HG03565 (cell line): ENCODE measurements around the gene P3H3.

ENCODE experiments used
- ATAC-seq: cut with Tn5 transposase; IDR thresholded peaks from one replicate; pipeline ENCODE4 v1.9.1; 2021; ENCODE audit warnings: mild to moderate bottlenecking, moderate library complexity; ENCODE audit not compliant: unreplicated experiment

P3H3 gene

DNA sequence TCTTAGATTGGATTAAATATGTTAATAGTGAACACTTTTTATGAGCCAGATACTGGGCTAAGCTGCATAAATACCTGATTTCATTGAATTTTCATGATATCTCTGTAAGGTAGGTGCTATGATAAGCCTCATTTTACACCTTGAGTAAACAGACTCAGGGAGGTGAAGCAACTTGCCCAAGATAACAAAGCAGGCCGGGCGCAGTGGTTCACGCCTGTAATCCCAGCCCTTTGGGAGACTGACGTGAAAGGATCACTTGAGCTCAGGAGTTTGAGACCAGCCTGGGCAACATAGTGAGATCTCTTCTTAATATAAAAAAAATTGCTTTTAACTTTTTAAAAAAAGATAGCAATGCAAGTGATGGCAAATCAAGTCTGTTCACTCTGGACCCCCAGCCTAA is 13.9 kb downstream of the P3H3 start:
- no peak for ATAC-seq

DNA sequence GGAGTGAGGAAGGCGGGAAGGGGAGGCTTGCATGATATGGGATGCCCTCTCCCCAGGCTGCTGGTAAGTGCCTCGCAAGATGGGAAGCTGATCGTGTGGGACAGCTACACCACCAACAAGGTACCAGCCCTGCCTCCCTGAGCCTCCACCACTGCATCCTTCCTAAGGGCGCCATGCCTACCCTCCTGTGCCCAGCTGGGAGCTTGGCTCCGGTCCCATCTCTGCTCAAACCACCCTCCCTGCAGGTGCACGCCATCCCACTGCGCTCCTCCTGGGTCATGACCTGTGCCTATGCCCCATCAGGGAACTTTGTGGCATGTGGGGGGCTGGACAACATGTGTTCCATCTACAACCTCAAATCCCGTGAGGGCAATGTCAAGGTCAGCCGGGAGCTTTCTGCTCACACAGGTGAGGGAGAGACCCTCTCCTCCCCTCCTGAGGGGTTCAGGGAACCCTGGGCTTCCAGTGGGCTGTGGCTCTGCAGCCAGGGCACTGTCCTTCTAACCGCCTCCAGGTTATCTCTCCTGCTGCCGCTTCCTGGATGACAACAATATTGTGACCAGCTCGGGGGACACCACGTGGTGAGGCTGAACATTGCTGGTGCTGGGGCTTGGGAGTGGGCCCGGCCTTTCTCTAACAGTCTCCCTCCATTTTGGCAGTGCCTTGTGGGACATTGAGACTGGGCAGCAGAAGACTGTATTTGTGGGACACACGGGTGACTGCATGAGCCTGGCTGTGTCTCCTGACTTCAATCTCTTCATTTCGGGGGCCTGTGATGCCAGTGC is 15.1 kb downstream of the P3H3 start:
- ATAC-seq, result no peak

DNA sequence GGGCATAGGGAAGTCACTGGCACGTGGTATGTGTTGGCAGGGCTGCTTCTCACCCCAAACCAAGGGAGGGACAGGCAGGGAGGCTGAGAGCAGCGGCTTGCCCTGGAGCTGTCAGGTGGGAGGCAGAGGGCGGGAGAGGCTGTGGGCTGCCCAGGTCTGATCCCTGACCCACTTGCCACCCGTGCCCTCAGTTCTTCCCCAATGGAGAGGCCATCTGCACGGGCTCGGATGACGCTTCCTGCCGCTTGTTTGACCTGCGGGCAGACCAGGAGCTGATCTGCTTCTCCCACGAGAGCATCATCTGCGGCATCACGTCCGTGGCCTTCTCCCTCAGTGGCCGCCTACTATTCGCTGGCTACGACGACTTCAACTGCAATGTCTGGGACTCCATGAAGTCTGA is 17.2 kb downstream of the P3H3 start:
- ATAC-seq, result no peak

DNA sequence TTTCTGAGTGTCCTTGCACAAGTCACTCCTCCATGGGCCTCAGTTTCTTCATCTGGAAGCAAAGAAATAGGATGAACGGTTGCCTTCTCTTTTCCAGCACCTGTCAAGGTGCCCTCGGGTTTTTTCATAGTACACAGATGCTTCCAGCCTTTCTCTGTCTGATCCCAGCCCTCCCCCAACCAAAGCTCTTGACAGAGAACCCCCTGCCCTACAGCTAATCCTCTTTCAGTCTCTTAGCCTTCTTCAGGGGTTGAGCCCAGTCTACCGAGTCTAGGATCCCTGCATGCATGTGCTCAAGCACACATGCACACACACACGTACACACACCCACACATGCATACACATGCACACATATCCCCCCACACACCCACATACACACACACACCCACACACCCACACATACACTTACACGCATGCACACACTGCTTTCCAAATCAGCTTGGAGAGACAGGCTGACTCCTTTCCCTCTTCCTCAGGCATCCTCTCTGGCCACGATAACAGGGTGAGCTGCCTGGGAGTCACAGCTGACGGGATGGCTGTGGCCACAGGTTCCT is 18.2 kb downstream of the P3H3 start:
- ATAC-seq, result no peak

DNA sequence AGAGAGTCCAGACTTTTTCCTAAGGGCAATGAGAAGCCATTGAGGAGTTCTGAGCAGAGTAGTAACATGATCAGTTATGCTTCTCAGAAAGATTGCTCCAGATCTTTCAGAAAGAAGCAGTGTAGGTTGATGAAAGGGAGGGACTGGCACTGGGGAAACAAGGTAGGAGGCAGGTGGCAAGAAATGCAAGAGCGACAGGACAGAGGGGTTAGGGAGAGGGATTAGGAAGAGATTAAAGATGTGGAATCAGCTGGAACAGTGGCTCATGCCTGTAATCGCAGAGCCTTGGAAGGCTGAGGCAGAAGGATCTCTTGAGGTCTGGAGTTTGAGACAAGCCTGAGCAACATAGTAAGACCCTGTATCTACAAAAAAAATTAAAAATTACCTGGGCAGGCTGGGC is 19.5 kb downstream of the P3H3 start:
- ATAC-seq, result no peak

DNA sequence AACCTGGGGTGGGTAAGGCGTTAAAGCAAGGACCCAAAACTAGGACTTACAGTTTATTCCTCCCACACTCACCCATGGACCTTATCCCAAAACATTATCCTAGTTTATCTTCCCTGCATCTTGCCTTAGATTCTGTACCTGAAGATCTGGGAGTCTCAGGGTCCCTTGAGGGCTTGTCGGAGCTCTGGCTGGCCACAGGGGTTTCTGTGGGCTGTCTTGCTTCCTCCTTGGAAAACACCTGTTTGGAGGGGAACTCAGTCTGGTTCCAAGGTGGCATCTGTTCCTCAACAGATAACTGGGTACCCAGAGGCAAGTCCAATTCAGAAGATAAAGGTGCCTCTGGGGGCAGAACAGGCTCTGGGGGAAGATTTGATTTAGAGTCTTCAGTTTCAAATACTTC is 21.2 kb downstream of the P3H3 start:
- ATAC-seq, result no peak

DNA sequence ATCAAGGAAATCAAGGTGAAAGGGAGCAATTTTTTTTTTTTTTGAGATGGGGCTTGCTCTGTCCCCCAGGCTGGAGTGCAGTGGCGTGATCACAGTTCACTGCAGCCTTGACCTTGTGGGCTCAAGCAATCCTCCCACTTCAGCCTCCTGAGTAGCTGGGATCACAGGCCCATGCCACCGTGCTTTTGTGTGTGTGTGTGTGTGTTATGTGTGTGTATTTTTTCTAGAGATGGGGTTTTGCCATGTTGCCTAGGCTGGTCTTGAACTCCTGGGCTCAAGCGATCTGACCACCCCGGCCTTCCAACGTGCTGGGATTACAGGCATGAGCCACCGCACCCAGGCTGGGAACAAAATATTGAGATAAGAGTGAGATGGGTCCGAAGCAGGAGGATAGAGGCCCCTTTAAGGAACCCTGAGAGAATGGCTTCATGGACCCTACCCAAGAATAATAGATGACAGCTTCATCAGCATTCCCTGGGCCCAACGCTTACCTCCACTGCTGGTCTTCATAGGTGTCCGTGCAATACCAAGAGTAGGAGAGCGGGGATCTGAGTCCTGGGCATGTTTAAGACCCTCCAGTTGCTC is 21.9 kb downstream of the P3H3 start:
- no peak for ATAC-seq

DNA sequence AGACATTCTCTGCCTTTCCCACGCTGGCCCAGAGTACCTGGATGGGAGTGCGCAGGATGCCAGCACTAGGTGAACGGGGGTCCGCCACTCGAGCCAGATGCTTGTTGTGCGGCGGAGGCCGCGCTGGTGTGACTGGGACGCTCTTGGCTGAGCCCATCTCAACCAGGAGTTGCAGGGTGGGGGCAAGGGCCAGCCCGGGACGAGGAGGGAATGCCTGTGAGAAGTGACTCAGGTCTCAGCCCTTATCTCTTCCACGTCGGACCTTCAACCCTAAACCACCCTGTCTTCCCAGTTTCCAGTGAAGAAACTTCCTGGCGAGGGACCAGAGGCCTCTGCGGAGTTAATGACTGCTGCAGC is 22.6 kb downstream of the P3H3 start:
- no peak for ATAC-seq

DNA sequence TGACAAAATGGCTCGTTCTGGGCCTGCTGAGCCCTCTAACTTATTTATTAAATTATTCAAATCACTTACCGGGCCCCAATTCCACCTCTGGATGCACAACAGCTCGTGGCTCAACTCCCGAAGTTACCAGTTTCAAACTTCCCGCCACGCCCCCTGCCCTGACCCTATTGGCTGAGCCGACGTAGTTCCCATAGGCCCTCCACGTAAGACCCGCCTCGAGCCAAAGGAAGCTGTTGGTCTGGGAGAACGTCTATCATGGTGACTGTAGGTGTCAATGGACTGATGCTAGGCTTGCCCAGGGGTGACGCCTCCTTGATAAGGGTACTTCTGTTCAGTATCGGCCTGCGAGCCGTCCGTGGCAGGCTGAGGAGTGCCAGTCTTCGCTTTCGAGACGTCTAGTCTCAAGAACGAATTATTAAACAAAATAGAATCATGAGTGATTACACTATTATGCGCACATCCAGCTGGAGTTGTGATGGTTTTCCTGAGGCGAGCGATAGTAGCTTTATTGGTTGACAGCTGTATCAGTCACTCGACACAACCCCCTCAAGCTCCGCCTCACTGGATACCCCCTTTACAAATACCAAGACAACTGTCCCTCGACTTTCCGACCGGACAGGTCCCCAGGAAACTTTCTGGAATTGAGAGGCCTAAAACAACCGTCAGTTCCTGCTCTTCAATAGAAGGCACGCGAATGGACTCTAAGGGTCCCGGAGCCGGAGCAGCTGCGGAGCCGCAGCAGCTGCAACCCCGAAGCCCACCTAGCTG is 23.1 kb downstream of the P3H3 start, which contains the start of gene CDCA3:
Gene CDCA3, minus strand, starts transcription at position 134 of the 768 bp plus-strand sequence. CDS start 334 bp downstream, outside the sequence.
- peak; percentile 48 for ATAC-seq

DNA sequence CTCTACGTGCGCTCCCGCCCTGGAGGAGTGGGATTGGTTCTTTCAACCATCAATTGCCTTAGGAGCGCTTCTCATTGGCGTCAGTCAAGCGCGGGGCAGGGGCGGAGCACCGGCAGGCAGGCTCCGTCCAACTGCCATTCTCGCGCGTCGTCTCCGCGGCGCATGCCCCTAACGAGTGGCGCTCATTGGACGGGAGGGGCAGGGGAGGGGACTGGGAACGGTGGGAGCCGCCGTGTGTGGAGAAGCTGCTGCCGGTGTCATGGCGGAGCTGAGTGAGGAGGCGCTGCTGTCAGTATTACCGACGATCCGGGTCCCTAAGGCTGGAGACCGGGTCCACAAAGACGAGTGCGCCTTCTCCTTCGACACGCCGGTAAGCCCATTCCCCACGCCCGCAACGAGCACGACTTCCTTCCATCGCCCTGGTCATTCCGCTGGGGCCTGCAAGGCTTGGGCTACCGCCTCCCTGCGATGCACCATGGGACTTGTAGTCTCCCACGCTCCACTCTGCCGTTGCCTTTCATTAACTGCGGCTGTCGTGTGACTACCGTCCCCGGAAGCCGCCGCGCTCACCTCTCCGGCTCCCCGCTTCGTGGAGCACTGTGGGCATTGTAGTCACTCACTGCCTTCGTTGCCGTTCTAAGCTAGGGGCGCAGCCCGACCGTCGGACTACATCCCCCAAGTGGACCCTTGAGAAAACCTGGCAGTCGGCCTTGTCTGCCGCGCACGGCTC is 23.9 kb downstream of the P3H3 start, which contains the start of gene USP5:
Gene USP5, plus strand, starts transcription at position 230 of the 730 bp plus-strand sequence. Its CDS starts 30 bp downstream, at position 260.
- peak; percentile 73 for ATAC-seq

DNA sequence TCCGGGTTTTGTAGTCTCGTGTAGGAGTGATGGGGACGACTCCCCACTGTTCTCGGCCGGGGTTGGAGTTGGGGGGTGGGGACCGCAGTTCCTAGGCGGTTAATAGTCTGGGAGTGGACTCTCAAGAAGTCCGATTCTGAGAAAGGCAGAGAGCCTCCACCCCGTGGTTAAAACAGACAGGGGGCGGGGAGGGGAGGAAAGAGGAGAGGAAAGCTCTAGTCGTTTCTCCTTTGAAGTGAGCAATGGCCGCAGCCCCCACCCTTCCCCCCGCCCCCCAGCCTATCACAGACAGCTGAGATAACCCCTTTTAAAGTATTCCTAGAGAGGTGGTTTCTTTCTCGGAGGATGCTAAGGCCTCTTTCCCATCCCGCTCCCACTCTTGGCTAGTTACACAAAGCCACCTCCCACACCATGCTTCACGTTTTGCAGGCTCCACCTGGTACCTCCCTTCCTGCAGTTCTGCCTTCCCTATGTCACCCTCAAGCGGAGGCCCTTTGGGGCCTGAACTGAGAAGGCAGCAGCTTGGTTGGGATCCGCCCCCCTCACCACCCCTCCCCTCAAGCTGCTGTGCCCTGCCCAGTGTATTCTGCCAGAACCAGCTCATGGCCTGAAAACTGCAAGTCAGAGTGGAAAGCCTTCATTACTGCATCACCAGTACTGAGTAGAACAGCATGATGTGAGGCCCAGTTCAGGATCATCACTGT is 24.6 kb downstream of the P3H3 start:
- no peak for ATAC-seq

DNA sequence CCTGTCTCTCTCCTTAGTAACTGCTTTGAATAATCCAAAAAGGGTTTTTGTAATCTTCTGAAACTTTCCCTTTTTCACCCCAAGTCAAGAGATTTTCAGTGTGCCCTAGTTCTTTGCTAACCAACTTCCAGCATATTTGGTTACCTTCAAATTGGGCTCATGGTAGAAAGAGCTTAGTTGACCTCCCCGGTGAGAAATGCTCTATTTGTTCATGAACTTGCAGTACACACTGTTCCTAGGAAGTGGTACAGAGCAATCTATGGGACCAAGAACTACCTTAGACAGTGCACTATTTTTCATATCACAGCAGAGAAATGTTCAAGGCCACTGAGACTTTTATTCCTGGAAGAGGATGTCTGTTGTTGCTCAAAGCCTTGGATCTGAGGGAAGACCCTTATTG is 25.4 kb downstream of the P3H3 start:
- ATAC-seq, result no peak

DNA sequence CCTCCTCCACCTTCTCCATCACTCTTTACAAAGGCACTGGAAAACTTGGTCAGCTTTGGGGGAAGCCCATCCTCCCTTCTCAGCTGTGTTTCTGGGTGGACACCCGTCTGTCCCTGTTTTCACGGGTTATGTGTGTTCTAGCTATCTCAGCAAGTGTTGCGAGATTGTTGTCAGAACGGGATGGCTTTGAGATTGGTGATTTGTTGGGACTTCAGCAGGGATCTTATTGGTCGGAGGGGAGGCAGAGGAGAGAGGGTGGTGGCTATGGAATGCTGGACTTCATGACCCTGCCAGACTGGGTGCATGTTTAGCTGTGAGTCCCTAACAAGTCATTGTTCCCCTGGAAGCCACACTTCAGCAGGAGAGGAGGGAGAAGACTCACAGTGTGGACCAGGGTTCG is 25.8 kb downstream of the P3H3 start:
- ATAC-seq, result no peak

DNA sequence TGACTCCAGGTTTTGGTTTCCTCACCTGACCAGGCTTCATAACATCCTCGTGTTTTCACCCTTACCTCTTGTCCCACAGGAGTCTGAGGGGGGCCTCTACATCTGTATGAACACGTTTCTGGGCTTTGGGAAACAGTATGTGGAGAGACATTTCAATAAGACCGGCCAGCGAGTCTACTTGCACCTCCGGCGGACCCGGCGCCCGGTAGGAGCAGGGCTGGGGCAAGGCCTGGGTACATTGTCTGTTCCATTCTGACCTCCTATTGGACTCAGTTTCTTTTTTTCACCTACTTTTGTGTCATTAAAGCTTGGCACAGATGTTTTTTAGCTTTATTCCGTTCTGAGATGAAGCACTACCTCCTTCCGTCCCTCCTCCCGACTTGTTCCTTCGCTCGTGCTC is 27.1 kb downstream of the P3H3 start:
- no peak for ATAC-seq

DNA sequence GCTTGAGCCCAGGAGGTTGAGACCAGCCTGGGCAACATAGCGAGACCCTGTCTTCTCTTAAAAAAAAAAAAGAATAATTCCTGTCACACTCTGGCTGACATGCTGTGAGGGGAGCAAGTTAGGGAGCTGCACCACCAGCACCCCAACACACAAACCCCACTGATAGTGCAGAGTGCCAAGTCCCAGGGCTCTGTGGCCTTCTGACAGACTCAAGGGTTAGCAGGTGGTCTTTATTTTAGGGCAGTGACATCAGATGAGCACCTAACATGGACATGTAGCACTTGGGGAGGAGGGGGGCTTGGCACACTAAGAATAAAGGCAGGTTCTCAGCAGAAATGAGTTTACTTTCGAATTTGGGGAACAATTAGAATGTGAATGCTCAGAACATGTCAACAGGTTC is 30.6 kb downstream of the P3H3 start:
- ATAC-seq, result no peak

DNA sequence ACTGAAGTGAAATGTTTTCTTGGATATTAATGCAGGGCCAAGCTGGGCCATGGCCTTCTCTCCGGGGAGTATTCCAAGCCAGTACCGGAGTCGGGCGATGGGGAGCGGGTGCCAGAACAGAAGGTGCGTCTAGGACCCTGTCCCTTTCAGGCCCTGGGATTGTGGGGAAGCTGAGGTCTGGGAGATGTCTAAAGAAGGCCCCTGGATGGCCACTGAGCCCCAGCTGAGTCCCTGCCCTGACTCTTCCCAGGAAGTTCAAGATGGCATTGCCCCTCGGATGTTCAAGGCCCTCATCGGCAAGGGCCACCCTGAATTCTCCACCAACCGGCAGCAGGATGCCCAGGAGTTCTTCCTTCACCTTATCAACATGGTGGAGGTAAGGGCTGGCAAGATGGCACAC is 31.9 kb downstream of the P3H3 start:
- ATAC-seq, result no peak

DNA sequence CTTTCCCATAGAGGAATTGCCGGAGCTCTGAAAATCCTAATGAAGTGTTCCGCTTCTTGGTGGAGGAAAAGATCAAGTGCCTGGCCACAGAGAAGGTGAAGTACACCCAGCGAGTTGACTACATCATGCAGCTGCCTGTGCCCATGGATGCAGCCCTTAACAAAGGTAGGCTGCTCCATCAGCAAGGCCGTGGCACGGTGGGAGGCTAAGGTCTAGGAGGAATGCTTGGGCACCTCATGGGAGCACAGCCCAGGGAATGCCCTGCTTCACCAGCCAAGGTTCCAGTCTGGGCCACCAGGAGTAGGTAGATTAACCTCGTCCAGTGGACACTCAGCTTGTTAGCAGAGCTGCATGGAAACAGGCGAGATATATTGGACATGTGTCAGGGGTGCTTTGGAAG is 32.7 kb downstream of the P3H3 start:
- no peak for ATAC-seq

DNA sequence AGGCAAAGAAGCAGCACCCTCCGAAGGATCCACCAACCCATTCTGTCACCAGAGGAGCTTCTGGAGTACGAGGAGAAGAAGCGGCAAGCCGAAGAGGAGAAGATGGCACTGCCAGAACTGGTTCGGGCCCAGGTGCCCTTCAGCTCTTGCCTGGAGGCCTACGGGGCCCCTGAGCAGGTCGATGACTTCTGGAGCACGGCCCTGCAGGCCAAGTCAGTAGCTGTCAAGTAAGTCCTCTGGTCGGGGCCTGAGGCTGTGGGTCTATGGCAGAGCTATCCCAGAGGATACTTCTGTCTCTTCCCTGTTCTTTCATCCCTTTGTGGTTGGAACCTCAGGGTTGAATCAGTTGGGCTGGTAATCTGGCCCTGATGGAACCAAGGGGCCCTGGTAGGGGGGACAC is 33.2 kb downstream of the P3H3 start:
- ATAC-seq, result no peak

DNA sequence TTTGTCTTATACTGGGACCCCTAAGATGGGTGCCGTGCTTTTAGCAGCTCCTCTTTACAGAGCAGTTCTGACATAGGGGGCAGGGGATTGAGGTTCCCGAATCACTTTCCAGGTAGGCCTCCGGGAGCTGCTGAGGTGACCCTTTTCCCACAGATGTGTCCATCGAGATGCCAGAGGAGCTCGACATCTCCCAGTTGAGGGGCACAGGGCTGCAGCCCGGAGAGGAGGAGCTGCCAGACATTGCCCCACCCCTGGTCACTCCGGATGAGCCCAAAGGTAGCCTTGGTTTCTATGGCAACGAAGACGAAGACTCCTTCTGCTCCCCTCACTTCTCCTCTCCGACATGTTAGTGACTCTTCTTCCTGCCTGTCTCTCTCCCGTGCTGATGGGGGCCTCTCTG is 34.8 kb downstream of the P3H3 start:
- ATAC-seq, result no peak

DNA sequence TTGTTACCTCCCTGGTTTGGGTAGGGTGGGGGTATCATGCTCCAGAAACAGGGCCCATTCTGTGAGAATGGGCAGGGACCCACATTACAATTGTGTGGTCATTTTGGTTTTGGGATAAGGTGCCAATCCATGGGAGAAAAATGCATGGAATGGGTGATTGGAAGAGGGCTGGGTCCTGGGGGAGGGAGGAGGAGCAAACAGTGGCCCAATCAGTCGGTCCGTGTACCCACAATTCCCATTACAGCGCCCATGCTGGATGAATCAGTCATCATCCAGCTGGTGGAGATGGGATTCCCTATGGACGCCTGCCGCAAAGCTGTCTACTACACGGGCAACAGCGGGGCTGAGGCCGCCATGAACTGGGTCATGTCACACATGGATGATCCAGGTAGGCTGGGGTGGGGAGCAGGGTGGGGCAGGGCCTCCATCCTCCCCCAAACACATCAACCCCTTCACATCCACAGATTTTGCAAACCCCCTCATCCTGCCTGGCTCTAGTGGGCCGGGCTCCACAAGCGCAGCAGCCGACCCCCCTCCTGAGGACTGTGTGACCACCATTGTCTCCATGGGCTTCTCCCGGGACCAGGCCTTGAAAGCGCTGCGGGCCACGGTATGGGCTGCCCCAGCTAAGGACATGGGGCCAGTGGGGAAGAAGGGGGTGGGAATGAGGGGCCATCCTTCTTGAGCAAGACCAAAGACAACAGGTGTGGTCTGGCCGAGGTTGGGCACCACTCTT is 35.5 kb downstream of the P3H3 start:
- ATAC-seq, result no peak
